Neural cell (in vitro differentiated cells): ENCODE results near the gene PDE2A. TPM values are rescaled to one million over a fixed set of nuclear protein-coding genes. Genes with fewer than 3 reads are reported as not detected.

Source experiments
- H2AFZ ChIP-seq: fragments of 200-600, 300-800 bp; sonication (generic), shearing (Covaris generic); 2 replicates; pipeline ENCODE4 v1.6.0; 2014; ENCODE audit warnings: low read depth, mild to moderate bottlenecking, antibody characterized with exemption, low read length, moderate library complexity
- H3F3A ChIP-seq: fragments of 200-600 bp; shearing (Covaris generic); 2 replicates; pipeline ENCODE4 v1.6.1; 2016; ENCODE audit warnings: mild to moderate bottlenecking, moderate library complexity, mixed read lengths, antibody characterized with exemption, low read length; ENCODE audit not compliant: insufficient read depth, poor library complexity, severe bottlenecking
- H3K27ac ChIP-seq: fragments of 200-600, 300-800 bp; sonication (generic), shearing (Covaris generic); 2 replicates; pipeline ENCODE4 v1.5.1; 2014; ENCODE audit warnings: mild to moderate bottlenecking, low read length, moderate library complexity
- H3K27me3 ChIP-seq: fragments of 300-800, 200-600 bp; sonication (generic), shearing (Covaris generic); 2 replicates; pipeline ENCODE4 v1.6.0; 2014; ENCODE audit warnings: mild to moderate bottlenecking, low read depth, low read length, moderate library complexity; ENCODE audit not compliant: insufficient read depth
- H3K36me3 ChIP-seq: fragments of 300-800, 200-600 bp; sonication (generic), shearing (Covaris generic); 2 replicates; pipeline ENCODE4 v1.5.1; 2014; ENCODE audit warnings: mild to moderate bottlenecking, antibody characterized with exemption, low read length, moderate library complexity; ENCODE audit not compliant: insufficient read depth
- H3K4me2 ChIP-seq: fragments of 300-800, 200-600 bp; sonication (generic), shearing (Covaris generic); 2 replicates; pipeline ENCODE4 v1.6.0; 2014; ENCODE audit warnings: mild to moderate bottlenecking, low read length
- H3K4me3 ChIP-seq: fragments of 300-800, 200-600 bp; sonication (generic), shearing (Covaris generic); 2 replicates; pipeline ENCODE4 v1.5.1; 2014; ENCODE audit warnings: mild to moderate bottlenecking, low read length, moderate library complexity
- H3K79me2 ChIP-seq: fragments of 200-600 bp; shearing (Covaris generic); replicated peaks from 2 replicates; pipeline ENCODE4 v1.6.0; 2014; ENCODE audit warnings: mild to moderate bottlenecking, low read length, moderate library complexity; ENCODE audit not compliant: insufficient read depth
- H3K9ac ChIP-seq: fragments of 300-800, 200-600 bp; sonication (generic), shearing (Covaris generic); 2 replicates; pipeline ENCODE4 v1.6.1; 2016; ENCODE audit warnings: mild to moderate bottlenecking, low read length, mixed read lengths
- H3K9me2 ChIP-seq: fragments of 200-600 bp; shearing (Covaris generic); 2 replicates; pipeline ENCODE4 v1.6.1; 2016; ENCODE audit warnings: mild to moderate bottlenecking, low read length, mixed read lengths; ENCODE audit not compliant: insufficient read depth
- H3K9me3 ChIP-seq: fragments of 200-600, 300-800 bp; sonication (generic), shearing (Covaris generic); 2 replicates; pipeline ENCODE4 v1.6.1; 2016; ENCODE audit warnings: mild to moderate bottlenecking, mixed run types, low read length, moderate library complexity, mixed read lengths
- H4K20me1 ChIP-seq: fragments of 200-600 bp; shearing (Covaris generic); 2 replicates; pipeline ENCODE4 v1.6.1; 2016; ENCODE audit warnings: mild to moderate bottlenecking, mixed run types; ENCODE audit not compliant: insufficient read depth
- EP300 ChIP-seq: fragments of 450-650 bp; conservative IDR thresholded peaks from 2 replicates; pipeline ENCODE4 v1.6.1; 2014; ENCODE audit warnings: antibody characterized with exemption, mild to moderate bottlenecking, moderate library complexity; ENCODE audit not compliant: poor library complexity, severe bottlenecking
- EZH2 ChIP-seq: fragments of 200-600, 300-800 bp; shearing (Covaris generic), sonication (generic); IDR thresholded peaks from 2 replicates; pipeline ENCODE4 v1.6.1; 2014; ENCODE audit warnings: antibody characterized with exemption, low read length, borderline replicate concordance, mild to moderate bottlenecking; ENCODE audit not compliant: insufficient read depth, poor library complexity, severe bottlenecking
- MXI1 ChIP-seq: fragments of 450-650 bp; conservative IDR thresholded peaks from 2 replicates; pipeline ENCODE4 v1.6.1; 2014; ENCODE audit warnings: antibody characterized with exemption, mild to moderate bottlenecking; ENCODE audit not compliant: poor library complexity, severe bottlenecking
- POLR2AphosphoS5 ChIP-seq: IDR thresholded peaks from 2 replicates; pipeline ENCODE4 v1.6.1; 2012
- RAD21 ChIP-seq: fragments of 450-650 bp; conservative IDR thresholded peaks from 2 replicates; pipeline ENCODE4 v1.6.1; 2014; ENCODE audit warnings: antibody characterized with exemption, mild to moderate bottlenecking, moderate library complexity
- REST ChIP-seq: IDR thresholded peaks from 2 replicates; pipeline ENCODE4 v1.6.1; 2012; ENCODE audit warnings: borderline replicate concordance
- SMC3 ChIP-seq: fragments of 450-650 bp; conservative IDR thresholded peaks from 2 replicates; pipeline ENCODE4 v1.6.1; 2014; ENCODE audit warnings: antibody characterized with exemption, mild to moderate bottlenecking, moderate library complexity; ENCODE audit not compliant: poor library complexity
- TAF1 ChIP-seq: IDR thresholded peaks from 2 replicates; pipeline ENCODE4 v1.6.1; 2012; ENCODE audit warnings: low read depth
- polyA plus RNA-seq: library from polyadenylated mRNA; depleted of rRNA; stranded (reverse); fragments of >200 nt; gene quantifications from 2 replicates; pipeline ENCODE4 v1.2.3, GENCODE V29; 2014
- TF ChIP-seq, protein P1 (sequence below): fragments of 450-650 bp; IDR thresholded peaks from 2 replicates; pipeline ENCODE4 v1.5.1; 2014; ENCODE audit warnings: antibody characterized with exemption, mild to moderate bottlenecking, moderate library complexity; ENCODE audit not compliant: poor library complexity, severe bottlenecking

PDE2A gene
- polyA plus RNA-seq, 1 donor from 2014 or later: 11.6 TPM

GRCh38 chr11:72680624-72681158 lies 6.5 kb upstream of the PDE2A start:
- Histone ChIP-seq H4K20me1 (no peaks in the 10 kb centered on the region), H3K79me2 (no peaks in the 10 kb centered on the region), H2AFZ (no peak overlapping the region), H3K36me3 (no peaks in the 10 kb centered on the region), H3K27me3 (peaks cover 27% of the 10 kb centered on the region), H3K9me3 (no peaks in the 10 kb centered on the region), H3K9me2 (no peaks in the 10 kb centered on the region), H3F3A (no peaks in the 10 kb centered on the region), H3K4me3 (no peak overlapping the region), H3K27ac (no peak overlapping the region), H3K9ac (no peak overlapping the region), H3K4me2 (no peak overlapping the region)
- TF ChIP-seq, protein P1, sequence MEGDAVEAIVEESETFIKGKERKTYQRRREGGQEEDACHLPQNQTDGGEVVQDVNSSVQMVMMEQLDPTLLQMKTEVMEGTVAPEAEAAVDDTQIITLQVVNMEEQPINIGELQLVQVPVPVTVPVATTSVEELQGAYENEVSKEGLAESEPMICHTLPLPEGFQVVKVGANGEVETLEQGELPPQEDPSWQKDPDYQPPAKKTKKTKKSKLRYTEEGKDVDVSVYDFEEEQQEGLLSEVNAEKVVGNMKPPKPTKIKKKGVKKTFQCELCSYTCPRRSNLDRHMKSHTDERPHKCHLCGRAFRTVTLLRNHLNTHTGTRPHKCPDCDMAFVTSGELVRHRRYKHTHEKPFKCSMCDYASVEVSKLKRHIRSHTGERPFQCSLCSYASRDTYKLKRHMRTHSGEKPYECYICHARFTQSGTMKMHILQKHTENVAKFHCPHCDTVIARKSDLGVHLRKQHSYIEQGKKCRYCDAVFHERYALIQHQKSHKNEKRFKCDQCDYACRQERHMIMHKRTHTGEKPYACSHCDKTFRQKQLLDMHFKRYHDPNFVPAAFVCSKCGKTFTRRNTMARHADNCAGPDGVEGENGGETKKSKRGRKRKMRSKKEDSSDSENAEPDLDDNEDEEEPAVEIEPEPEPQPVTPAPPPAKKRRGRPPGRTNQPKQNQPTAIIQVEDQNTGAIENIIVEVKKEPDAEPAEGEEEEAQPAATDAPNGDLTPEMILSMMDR: no peak
- no peak for TF ChIP-seq EP300
- TF ChIP-seq SMC3: no peak
- TF ChIP-seq POLR2AphosphoS5: no peak
- no peak for TF ChIP-seq EZH2
- TF ChIP-seq MXI1: no peak
- TF ChIP-seq TAF1: no peak
- TF ChIP-seq RAD21: no peak
- TF ChIP-seq REST: no peak

GRCh38 chr11:72679869-72680268 lies 5.6 kb upstream of the PDE2A start:
- no peak overlapping the region for H2AFZ ChIP-seq
- H3K9me2 ChIP-seq: no peaks in the 10 kb centered on the region
- no peaks in the 10 kb centered on the region for H3K9me3 ChIP-seq
- H3K36me3 ChIP-seq: no peaks in the 10 kb centered on the region
- H3K4me2 ChIP-seq: no peak overlapping the region
- H3K9ac ChIP-seq: no peak overlapping the region
- H3K27ac ChIP-seq: no peak overlapping the region
- H3K79me2 ChIP-seq: no peaks in the 10 kb centered on the region
- H3K27me3 ChIP-seq: peaks cover 27% of the 10 kb centered on the region
- H3F3A ChIP-seq: no peaks in the 10 kb centered on the region
- H3K4me3 ChIP-seq: no peak overlapping the region
- no peaks in the 10 kb centered on the region for H4K20me1 ChIP-seq
- TF ChIP-seq TAF1: no peak
- TF ChIP-seq RAD21: no peak
- TF ChIP-seq MXI1: no peak
- TF ChIP-seq POLR2AphosphoS5: no peak
- TF ChIP-seq REST: no peak
- no peak for TF ChIP-seq EZH2
- TF ChIP-seq SMC3: no peak
- TF ChIP-seq, protein P1: no peak
